Amygdala (tissue), 56 donors: ENCODE measurements around the gene MKRN1.
A peak's percentile ranks its signal among the peaks of the same experiment; 100 is the strongest.
"Not testable (repeated sequence)": the region's sequence is repeated elsewhere in the genome, so short reads cannot be mapped to it uniquely, and the experiment has no call there.

Source experiments
- DNase-seq, 56 donors: peaks; one replicate each; lab custom pipeline; 2025; lab: John Stamatoyannopoulos, UW

The MKRN1 gene

DNA sequence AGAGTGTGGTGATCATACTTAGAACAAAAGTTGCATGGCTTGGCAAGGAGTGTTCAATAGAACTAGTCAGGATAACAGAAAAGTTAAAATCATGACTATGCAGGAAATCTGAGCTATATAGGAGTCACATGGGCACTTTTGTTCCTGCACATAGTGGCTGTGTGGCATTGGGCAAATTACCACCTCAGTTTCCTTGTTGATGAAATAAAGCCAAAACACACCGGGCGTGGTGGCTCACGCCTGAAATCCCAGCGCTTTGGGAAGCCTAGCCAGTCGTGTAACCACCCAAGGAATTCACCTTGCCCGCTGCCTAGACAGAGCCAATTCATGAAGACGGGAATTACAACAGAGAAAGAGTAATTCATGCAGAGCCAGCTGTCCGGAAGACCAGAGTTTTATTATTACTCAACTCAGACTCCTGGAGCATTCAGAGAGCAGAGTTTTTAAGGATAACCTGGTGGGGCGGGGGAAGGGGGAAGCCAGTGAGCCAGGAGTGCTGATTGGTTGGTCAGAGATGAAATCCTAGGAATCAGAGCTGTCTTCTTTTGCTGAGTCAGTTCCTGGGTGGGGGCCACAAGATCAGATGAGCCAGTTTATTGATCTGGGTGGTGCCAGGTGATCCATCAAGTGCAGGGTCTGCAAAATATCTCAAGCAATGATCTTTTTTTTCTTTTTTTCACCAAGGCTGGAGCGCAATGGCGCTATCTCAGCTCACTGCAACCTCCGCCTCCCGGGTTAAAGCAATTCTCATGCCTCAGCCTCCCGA, 6.4 kb upstream of the MKRN1 start:
- DNase-seq, result no peak

DNA sequence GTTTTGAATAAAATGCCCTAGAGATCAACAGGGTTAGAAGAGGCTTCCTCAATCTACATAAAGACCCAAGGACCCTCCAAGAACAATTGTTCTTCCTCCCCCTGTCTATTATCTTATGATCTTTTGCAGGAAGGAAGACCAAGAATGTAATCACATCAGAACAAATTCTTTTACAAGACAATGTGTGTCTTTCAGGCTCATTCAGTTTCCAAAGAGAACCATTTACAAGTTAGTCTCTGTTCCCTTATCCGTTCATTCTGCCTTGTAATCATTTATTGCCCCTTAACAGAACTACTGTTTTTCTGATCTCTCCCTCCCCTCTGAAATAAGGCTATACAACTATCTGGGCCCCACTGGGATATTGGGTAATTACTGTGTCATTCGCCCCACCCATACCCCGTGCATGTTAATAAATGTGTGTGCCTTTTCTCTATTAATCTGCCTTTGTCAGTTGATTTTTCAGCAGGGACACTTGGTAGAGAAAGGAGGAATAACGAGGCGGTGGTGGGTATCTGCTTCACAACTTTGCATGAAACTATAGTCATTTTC, 5.7 kb upstream of the MKRN1 start:
- no peak for DNase-seq

DNA sequence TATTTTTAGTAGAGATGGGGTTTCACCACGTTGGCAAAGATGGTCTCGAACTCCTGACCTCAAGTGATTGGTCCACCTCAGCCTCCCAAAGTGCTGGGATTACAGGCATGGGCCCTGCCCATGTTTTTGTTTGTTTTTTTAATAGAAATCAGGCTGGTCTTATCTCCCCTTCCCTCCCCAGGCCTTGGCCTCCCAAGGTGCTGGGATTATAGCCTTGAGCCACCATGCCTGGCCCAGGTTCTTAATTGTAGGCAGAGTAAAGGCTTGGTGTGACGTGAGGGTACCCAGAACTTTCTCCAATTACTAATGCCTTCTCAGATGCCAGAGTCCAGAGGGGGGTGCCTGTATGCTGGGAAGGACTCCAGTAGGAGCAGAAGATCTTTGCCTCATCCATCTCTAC, 5.2 kb upstream of the MKRN1 start:
- DNase-seq, result no peak

DNA sequence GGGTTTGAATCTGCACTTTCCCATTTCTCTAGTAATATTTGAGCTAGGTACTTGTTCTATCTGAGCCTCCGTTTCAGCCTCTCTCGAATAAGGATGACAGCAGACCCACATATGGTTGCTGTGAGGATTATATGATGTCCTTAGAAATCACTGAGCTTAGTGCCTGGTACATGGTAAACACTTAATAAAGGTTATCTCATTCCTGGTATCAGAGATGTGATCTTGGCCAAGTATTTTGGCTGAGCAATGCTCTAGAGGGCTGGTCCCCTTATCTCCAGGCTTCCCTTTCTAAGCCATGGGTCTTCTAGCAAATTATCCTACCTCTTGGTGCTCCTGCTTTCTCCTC, 407 bp upstream of the MKRN1 start:
- peak in 1 of 56 donors; percentile 31 for DNase-seq

DNA sequence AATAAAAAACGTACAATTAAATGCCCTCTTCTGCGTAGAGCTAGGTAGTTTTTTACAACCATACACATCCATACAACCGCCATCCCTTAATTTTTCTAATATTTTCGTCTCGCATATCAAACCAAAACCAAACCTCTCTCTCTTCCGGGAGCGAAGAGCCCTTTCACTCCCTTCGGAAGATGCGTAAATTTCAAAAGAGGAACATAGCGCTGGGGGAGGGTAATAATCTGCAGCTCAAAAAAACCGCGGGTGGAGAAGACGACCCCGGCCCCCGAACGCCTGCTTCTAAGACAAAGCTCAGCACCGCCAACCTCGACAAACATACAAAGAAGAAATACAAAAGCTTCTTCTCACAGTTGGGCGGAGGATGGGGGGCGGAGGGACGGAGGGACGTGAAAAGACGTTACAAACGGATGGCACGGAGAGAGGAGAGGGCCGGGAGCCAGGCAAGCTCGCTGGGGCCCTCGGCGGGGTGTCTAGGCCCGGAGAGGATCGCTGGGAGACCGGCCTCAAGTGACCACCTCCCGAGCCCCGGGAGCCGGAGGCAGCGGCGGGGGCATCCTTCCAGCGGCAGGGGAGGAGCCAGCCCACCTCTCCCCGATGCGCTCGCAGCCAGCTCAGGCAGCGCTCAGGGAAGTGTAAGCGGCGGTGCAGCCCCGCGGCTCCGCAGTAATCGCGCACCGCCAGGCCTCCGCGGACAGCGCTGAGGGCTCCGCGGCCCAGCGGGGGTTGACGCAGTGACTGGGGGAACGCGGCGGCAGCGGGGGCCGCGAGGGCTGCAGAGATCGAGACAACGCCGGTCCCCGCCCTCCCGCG, 851 bp downstream of the MKRN1 start:
- peak in 34 of 56 donors; percentile 0 to 66 (median 32) for DNase-seq

DNA sequence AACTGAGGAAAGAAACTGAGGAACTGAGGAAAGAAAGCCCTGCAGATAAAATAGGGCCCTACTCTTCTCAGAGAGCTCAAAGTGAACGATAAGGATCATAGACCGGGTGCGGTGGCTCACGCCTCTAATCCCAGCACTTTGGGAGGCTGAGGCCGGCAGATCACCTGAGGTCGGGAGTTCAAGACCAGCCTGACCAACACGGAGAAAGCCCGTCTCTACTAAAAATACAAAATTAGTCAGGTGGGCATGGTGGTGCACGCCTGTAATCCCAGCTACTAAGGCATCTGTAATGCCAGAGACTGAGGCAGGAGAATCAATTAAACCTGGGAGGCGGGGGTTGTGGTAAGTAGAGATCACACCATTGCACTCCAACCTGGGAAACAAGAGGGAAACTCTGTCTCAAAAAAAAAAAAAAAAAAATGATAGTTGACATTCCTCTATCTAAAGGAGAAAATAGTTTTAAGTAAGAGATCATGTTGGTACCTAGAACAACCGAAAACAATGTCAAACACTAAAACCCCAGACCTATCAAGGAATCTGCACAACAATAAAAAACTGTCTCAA, 2.5 kb downstream of the MKRN1 start:
- no peak for DNase-seq

DNA sequence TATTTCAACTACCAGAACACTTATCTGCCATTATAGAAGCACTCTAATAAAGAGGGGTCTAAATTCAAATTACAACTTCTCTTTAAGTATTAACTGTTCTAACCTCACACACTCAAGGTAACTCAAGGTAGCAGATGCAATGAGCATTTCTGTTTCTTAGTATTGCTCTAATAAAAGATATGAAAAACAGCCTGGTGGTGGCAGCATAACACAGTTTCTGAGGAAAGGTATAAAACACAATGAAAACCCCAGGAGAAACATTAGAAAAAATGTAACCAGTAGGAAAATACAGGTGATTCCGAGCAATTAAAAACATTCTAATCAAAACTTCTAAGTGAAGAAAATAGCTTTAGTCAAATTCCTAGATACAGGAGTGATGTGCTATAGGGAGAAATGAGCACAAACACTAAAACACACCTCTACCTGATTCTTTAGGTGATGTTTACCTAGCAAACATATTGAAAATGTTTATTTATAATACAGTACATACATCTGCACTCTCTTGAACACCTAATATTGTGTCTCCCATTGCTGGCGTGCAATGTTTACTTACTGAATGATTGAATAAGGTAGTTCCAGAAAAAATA, 3.5 kb downstream of the MKRN1 start:
- peak in 1 of 56 donors; percentile 25 for DNase-seq

DNA sequence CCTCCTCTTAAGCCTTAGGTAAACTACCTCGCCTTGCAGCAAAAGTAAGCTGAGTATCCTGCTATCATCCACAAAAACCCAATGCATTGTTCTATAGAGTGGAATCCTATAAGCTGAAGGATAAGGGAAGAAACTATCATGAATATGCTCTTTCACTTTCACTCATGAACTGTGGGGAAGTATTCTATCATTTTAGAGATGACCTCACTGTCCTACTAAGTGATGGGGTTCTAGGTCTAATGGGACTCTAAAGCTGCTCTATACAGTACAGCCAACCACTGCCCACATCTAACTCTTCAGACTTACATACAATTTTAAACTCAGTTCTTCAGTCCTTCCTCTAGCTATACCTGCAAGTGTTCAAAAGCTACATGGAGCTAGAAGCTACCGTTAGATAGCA, 16.2 kb downstream of the MKRN1 start:
- DNase-seq, result no peak

DNA sequence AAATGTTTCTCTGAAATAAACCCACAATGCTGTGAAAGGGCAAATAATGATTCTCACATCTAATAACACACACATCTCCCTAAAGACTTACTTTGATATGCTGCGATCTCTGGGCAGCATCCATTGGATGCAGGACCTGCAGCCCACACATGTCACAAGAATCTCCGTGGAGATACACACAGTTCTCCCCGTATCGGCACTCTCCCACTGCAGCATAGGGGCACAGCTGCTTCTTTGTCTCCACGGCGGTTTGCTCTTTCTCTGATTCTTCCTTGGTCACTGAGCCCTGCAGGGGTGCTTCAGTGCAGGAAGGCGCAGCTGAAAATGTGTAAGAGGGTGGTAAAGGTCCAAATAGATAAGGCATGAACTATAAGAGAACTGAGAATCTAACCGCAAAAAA, 20.4 kb downstream of the MKRN1 start:
- DNase-seq, result no peak

DNA sequence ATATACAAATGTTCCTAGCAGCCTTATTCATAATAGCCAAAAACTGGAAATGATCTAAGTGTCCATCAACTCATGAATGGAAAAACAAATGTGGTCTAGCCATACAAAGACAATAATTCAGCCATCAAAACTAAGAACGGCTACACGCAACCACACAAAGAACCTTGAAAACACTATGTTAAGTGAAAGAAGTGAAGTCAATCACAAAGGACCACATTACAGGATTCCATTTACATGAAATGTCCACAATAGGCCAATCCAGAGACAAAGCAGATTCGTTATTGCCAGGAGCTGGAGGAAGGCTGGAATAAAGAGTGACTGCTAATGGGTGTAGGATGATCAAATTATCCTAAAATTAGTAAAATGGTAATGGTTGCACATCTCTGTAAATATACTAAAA, 21.1 kb downstream of the MKRN1 start:
- DNase-seq, result no peak

DNA sequence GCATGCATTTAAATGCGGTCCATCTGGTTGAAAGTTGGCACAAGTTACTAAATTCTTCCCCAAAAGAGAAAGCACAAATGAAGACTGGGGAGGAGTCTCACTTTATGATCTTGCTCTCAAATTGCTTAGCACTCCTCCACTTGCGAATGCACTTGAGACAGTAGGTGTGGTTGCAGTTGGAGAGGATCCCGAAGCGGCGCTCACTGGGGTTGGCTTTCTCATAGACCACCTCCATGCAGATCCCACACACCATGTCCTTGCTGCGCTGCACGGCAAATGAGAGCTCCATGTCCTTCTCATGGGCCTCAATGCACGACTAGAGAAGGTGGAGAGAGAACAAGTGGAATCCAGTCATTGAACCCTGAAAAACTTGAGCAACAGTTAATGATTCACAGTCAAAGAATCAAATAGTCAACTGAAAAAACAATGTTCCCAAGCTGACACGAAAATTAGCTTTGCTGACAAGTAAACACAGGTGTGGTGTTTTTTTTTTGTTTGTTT, 22.7 kb downstream of the MKRN1 start:
- no peak for DNase-seq

DNA sequence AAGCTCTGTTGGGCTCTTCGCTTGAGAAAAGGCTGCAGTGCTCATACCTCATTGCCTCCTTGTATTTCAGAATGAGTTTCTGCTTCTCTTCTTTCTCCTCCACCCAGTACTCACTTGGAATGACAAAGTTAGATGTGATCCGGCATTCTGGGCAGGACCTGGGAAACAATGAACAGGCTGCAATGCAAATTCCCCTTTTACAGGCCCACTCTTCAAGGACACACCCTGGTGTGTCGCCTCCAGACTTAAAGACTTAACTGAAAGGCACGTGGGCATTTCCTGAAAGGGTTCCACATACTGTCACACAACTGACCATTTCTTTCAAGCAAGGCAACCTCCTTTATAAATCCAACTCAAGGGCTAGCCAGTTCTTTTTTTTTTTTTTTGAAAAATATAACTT, 23.6 kb downstream of the MKRN1 start:
- no peak for DNase-seq

DNA sequence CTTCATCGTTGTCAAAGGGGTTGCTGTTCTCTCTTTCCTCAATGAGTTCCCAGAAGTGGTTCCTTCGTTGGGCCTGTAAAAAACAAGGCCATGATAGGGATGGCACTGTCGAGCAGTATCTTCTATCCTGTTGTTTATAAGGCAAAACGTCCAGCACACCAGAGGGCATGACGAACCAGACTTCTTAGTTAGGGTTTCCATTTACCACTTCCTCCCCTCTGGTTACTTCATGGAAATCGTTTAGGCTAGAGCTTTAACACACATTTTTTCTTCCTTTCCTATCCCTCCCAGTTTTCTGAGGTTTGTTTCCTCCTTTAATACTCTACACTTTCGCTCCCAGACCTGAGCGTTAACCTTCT, 24.7 kb downstream of the MKRN1 start:
- DNase-seq, result no peak

DNA sequence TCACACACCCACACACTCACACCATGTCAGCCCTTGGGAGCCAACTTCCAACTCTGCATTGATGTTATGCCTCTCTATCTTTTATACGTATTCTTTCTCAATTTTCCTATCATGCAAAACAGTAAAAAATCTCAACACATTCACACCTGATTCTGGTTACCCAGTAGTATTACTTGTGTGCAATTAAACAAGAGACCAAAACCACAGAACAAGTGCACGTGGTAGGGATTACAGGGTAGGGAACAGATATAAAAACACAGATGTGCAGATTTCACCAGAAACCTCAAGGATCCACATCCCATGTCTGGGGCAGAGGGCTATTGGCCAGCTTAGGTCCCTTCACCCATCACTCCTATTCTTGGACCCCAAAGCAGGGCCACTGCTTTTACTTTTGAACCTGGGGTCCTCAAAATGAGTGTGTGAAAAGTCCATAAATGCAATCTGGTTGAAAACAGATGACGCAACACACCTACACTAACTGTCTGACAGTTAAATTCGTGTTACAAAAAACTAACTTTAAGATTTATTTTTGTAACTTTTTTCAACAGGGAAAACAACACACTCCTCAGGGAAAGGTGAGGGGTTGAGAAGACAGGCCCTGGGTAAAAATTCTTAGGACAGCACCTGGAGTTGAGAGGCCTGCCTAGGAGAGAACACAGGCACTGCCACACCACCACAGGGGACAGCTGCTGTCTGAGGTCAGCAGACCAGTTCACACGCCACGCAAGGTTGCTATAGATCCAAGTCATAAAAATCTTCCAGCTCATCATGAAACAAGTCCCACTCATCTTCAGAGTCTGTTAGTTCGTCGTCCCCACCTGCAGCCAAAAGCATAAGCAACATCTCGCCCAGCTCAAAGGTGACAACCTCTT, 25.3 kb downstream of the MKRN1 start:
- DNase-seq, result not testable (repeated sequence)

DNA sequence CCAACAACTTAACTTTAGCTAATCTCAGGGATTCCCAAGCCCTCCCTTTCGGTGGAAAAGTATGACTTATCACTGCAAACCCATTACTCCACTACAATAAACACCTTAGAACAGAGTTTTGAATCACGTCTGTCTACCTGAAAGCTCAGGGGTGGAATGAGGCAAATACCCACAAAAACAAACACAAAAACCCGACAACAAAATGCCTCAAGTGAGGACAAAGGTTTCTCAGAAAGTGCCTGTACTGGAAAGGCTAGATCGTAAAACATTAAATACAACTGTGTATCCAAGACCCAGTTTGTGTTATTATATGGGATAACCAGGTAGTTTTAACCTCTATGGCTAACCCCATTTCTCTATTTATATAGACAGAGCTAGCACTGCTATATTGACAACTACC, 26.0 kb downstream of the MKRN1 start:
- no peak for DNase-seq

DNA sequence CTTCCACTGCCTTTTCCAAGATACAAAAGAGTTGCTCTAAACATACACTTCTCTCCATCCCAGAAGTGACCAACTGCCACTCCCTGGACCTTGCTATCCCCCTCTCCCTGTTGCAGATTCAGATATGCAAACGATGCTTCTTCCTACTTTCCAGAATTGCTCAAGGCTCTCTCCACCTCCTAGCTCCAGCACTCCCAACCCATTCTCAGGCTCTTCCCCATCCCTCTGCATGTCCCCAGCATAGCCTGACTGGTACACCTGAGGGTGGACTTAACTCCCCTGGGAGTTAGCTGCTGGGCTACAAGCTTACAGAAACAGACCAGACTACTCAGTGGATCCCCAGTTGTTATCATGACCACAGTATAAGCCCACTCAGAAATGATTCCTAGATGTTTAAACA, 27.6 kb downstream of the MKRN1 start:
- no peak for DNase-seq

DNA sequence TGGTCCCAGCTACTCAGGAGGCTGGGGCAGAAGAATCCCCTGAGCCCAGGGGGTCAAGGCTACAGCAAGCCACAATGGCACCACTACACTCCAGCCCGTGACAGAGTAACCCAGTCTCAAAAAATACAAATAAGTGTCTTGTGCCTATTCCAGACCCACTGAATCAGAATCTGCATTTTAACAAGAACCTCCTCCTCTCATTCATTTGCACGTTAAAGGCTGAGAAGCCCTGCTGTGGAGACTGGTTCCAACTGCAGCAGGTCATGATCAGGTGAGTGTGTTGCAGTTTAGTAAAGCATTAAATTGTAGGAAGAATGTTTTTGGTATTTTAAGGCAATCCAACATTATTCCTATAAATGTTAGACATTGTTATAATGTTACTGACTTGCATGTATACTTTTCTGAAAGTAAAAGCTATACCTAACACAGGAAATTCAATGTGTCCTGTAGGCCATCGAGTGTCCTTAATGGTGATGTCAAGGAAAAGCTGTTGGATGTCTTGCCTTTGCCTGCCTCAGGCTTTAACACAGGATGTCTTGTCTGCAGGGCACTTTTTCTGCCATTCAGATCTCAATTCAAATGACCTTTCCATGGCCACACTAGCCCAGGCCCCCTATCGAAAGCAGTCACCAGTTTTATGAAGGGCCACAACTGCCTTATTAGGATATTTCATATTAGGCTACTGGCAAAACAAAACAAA, 30.4 kb downstream of the MKRN1 start:
- DNase-seq, result no peak

DNA sequence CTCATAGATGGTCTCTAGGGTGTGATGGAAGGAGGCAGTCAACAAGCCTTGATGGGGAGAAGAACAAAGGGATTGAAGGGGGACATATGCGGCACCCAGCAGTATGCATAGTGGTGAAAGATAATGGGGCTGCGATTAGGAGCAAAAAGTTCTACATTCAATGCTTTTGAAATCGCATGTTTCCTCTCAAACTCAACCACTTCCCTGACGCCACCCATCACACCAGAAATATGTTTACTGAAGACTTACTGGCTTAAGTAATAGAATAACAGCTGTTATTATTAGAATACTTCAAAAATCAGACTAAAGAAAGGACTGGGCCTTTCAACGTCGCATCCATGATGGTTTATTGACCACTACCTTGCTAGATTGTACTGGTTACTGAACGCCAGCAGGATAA, 31.5 kb downstream of the MKRN1 start:
- no peak for DNase-seq

DNA sequence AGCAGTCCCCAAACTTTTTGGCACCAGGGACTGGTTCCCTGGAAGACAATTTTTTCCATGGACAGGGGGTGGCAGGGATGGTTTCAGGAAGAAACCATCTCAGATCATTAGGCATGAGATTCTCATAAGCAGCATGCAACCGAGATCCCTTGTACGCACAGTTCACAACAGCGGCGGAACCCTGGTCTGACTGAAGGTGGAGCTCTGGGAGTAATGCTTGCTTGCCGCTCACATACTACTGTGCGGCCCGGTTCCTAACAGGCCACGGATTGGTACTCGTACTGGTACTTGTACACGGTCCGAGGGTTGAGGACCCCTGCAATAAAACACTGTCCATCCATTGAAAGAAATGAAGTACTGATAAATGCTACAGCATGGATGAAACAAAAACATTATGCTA, 32.8 kb downstream of the MKRN1 start:
- DNase-seq, result no peak
